GM19438 (cell line): ENCODE measurements around the gene XPR1.

Experiments used
- ATAC-seq: cut with Tn5 transposase; IDR thresholded peaks from one replicate; pipeline ENCODE4 v1.9.1; 2021; ENCODE audit warnings: low read depth; ENCODE audit not compliant: unreplicated experiment

The XPR1 gene

GRCh38 chr1:180631766-180632325 lies at the start of gene XPR1:
XPR1 (plus strand) TSS chr1:180632022; CDS start chr1:180632202, 180 bp downstream.
- ATAC-seq, result peak; percentile 98

- no peak for ATAC-seq
These were observed 47.0 kb upstream of the XPR1 start for GRCh38 chr1:180584869-180585268.

DNA sequence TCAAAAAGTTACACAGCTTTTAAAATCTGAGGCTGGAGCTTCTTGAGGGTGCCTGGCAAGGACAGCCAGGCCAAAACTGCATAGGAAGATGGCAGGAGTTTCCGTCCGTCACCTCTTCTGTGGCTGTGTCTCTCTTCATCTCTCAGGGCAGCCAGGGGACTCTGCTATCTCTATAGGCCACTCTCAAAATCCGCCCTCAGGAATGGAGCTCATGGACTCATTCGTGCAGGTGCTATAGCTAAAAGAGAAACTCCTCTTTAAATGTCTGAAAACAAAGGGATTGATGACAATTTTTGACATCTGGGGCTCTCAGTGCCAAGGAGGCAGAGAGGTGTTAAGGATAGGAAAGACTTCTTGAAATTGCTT lies 45.8 kb upstream of the XPR1 start:
- no peak for ATAC-seq

GRCh38 chr1:180586671-180587155 lies 45.1 kb upstream of the XPR1 start:
- no peak for ATAC-seq

GRCh38 chr1:180588121-180588520 lies 43.7 kb upstream of the XPR1 start:
- no peak for ATAC-seq

DNA sequence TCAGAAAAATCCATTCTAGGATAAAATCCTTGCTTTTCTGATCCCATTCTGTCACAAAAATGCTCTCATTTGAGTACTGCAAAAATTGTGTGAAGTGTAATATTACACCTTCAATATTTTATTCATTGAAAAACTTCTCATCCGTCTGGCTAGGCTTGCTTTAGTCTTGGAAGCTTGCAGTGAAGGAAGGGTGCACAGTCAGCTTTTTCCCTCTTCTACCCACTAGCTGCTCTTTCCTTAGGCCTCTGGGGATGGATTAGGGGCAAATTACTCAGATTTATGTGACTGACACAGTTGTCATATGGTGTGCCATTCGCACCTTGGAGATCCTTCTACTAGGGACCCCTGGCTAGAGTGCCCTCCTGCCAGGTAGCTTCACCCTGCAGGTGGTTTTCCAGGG lies 40.9 kb upstream of the XPR1 start:
- no peak for ATAC-seq

DNA sequence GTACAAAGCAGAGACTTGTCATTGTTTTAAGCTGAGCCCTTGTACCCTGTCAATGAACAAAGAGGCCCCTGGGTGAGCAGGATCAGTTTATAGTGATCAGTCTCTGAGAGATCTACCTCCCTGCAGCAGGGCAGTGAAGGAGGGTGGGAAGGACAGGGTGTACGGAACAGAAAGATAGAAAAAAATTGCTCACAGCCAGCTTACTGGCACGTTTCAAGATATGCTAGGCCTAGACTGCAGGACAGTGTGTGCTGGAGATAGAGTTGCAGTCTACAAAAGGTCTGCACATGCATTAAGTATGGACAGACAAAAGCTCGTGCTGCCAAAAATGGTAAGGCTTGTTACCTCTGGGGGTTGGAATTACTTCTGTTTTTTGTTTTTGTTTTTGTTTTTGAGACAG lies 38.4 kb upstream of the XPR1 start:
- ATAC-seq, result no peak

DNA sequence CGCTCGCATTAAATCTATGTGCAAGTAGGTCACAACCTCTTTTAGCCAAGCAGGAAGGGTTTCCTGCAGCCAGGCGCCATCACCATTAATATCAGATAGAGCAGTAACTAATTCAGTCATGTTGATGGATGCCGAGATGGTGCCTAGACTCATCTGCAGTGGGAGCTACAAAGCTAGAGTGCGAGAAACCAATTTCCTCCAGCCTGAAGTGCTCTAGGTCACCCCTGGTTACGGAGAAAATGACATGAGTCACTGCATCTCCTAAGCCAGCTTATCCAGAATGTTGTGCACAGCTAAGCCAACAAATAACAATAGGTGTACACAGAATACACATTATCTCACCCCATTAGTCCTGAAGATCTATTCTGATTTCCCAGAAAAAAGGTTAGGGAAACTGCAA lies 37.1 kb upstream of the XPR1 start:
- no peak for ATAC-seq

DNA sequence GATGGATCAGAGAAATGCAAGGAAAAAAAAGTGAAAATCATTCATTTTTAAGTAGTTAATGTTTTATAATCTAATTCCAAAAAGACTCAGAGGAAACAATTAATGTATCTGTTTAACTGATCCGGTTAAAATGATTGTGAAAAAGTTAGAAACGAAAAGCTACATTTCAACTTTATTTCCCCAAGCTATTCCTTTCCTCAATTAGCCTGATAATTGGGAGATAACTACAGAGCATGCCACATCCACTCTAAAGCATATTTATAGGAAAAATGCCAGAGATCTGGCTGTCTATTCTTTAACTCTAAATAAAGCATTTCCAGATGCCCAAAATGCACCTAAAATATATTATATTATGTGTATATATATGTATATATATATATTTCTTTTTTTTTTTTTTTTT lies 35.9 kb upstream of the XPR1 start:
- no peak for ATAC-seq

- ATAC-seq, result no peak
These were observed 34.3 kb upstream of the XPR1 start for GRCh38 chr1:180597520-180597919.

DNA sequence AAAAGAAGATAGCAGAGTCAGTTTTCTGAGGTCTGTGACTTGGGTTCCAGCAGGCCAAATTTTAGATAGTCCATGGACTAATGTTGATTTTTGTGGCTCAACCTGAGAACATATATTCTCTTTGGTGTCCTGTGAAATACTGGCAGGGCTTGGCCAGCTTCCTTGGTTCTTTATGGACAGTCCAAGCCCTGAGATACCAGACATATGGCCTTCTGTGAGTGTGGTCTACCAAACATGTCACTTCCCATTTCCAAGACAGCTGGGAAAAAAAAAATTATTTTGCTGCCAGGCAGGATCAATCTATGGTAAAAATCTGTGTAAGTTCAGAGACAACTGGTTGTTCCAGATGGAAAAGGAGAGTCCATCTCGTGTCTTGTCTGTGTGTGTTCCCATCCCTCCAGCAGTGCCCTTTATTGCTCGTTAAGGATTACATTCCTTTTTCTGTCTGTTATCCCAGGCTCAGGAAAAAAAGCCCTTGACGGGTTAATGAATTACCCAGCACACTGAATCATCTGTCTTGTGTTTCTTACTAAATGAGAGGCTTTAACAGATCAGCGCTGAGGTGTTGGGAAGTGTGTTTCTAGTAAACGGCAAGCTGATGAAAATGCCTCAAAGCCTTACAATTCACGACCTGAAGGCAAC lies 33.4 kb upstream of the XPR1 start:
- ATAC-seq, result no peak

GRCh38 chr1:180600343-180600742 lies 31.5 kb upstream of the XPR1 start:
- no peak for ATAC-seq

GRCh38 chr1:180601512-180601911 lies 30.3 kb upstream of the XPR1 start:
- no peak for ATAC-seq

- ATAC-seq, result no peak
These were observed 28.5 kb upstream of the XPR1 start for GRCh38 chr1:180603223-180603849.

GRCh38 chr1:180603850-180604226 lies 28.0 kb upstream of the XPR1 start:
- no peak for ATAC-seq

DNA sequence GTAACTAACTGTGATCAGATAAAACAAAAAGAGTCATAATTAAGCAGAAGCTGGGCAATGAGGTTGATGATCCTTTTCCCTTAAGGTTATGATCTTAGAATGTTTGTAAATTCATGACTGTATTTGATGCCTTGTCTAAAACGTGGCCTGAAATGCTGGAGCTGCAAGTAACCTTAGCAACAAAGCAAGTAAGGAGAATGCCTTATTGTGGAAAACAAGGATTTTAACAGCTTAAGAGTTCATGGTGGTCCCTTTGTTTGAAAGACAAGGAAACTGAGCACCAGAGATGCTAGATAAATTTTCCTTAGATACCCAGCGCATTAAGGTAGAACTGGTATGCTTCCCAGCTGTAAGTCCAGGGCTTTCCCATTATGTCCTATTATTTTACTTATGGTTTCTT lies 25.7 kb upstream of the XPR1 start:
- ATAC-seq, result no peak

- no peak for ATAC-seq
These were observed 21.9 kb upstream of the XPR1 start for GRCh38 chr1:180609643-180610555.

DNA sequence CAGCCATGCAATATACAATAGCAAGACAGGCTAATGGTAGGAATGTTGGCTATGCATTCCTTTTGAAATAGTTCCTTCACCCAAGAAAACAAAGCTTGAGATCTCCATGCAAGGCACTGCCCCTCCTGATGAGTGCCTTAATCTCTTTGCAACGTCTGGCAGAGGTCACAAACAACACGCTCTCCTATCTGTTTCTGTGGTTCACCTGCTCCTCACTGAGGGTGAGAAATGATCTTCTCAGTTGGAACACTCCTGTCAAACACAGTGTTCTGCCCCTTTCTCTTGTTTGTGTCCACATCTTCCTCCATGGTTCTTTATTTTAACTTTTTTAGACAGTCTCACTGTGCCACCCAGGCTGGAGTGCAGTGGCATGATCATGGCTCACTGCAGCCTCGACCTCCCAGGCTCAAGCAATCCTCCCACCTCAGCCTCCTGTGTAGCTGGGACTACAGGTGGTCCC lies 21.2 kb upstream of the XPR1 start:
- no peak for ATAC-seq

DNA sequence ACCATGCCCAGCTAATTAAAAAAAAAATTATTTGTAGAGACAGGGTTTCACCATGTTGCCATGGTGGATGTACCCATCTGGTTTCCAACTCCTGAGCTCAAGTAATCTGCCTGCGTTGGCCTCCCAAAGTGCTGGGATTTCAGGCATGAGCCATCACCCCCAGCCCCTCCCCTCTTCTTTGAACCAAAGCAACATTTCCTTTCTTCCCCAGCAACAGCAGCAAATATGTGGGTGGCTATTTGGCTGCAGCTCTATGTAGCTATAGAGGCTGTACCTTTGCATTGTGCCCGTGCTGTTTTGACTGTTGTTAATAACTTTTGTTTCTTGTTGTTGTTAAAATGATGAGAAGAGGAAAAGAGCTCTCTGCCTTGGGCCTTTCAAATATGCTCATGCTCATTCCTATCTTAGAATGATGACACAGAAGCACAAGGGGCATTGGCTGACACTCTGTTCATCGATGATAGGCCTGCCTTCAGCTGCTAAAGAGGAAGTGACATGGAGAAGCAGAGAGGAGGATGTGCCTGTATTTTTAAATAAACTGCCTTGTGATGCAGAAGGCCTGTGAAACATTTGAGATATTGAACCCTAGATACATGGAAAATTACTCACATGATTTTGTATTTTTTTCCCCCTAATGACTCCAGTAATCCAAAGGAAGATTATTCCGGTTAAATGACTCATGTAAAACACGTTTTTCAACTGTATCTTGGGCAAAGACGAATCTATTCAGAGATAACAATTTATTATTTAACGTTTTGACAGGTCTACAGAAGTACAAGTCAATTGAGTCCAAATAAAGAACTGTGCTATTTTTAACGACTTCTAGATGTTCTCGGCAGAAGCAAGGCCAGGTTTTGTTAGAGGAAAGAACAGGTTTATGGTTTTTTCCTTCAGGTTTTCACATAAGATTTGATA lies 20.5 kb upstream of the XPR1 start:
- ATAC-seq, result no peak

- ATAC-seq, result no peak
These were observed 19.2 kb upstream of the XPR1 start for GRCh38 chr1:180612632-180613031.
